Mesodermal cell (in vitro differentiated cells): Measurements from ENCODE around the gene FKBP14.

ENCODE experiments used
- H3K27ac ChIP-seq: 2 replicates; pipeline ENCODE4 v1.7.0; 2013; ENCODE audit warnings: mild to moderate bottlenecking, low read depth, low read length, moderate library complexity; ENCODE audit not compliant: severe bottlenecking
- H3K36me3 ChIP-seq: 2 replicates; pipeline ENCODE4 v1.7.1; 2013; ENCODE audit warnings: mild to moderate bottlenecking, low read length, moderate library complexity; ENCODE audit not compliant: control insufficient read depth, insufficient read depth
- H3K4me1 ChIP-seq: one replicate; pipeline ENCODE4 v1.7.1; 2013; ENCODE audit warnings: mild to moderate bottlenecking, low read length; ENCODE audit not compliant: insufficient read depth, control insufficient read depth, poor library complexity, severe bottlenecking
- H3K4me3 ChIP-seq: 2 replicates; pipeline ENCODE4 v1.7.0; 2013; ENCODE audit warnings: low read length, control low read depth, mild to moderate bottlenecking; ENCODE audit not compliant: insufficient read depth, poor library complexity, severe bottlenecking; ENCODE audit errors: extremely low read depth
- H3K9me3 ChIP-seq: 2 replicates; pipeline ENCODE4 v1.7.1; 2013; ENCODE audit warnings: mild to moderate bottlenecking, low read length, moderate library complexity; ENCODE audit not compliant: control insufficient read depth
- WGBS, 2 experiments: methylation state at CpG; one replicate each; pipeline ENCODE4 v1.1.5; 2013; ENCODE audit warnings: missing lambda C conversion rate in 2 of 2; ENCODE audit not compliant: insufficient coverage in 2 of 2; 5-methylcytosine and 5-hydroxymethylcytosine counted together

FKBP14 gene

DNA sequence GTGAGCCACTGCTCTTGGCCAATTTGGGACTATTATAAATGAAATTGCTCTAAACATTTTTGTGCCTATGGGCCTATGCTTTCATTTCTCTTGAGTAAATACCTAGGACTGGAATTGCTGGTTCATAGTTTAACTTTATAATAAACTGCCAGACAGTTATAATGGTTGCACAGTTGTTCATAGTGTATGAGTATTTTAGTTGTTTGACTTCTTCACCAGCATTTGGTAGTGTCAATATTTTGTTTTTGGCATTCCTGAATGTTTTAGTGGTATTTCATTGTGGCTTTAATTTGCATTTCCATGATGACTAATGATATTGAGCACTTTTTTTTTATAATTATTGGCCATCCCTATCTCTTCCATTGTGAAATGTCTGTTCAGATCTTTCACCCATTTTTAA is 31.2 kb upstream of the FKBP14 start:
- Histone ChIP-seq H3K9me3 (no peaks in the 10 kb centered on the region), H3K36me3 (peaks cover 68% of the 10 kb centered on the region), H3K27ac (no peak overlapping the region), H3K4me3 (no peak overlapping the region), H3K4me1 (no peaks in the 10 kb centered on the region)

DNA sequence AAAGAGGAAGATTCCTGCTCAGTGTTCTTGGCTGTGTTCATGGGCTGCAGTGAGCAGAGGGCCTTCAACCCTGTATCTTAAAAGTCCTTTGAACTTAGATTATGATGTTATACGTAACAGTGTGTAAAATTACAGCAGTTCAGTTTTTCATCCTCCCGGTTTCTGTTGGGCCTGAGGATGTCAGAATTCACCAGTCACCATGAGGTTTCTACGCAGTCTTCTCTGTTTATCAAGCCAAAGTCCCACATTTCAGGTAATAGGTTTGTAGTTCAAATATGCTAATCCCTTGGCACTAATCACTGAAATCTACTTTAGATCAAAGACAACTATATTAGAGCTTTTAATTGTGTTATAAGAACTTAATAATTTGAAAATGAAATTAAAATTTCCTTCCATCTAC is 26.6 kb upstream of the FKBP14 start:
- Histone ChIP-seq H3K9me3 (no peaks in the 10 kb centered on the region), H3K4me3 (no peak overlapping the region), H3K27ac (no peak overlapping the region), H3K36me3 (peaks cover 76% of the 10 kb centered on the region), H3K4me1 (no peaks in the 10 kb centered on the region)
- 100% methylated on average over 1 of the region's 3 CpGs for WGBS, 2 experiments

GRCh38 chr7:30049173-30049572 is 22.7 kb upstream of the FKBP14 start:
- Histone ChIP-seq H3K27ac (no peak overlapping the region), H3K36me3 (peaks cover 80% of the 10 kb centered on the region), H3K9me3 (no peaks in the 10 kb centered on the region), H3K4me3 (no peak overlapping the region), H3K4me1 (no peaks in the 10 kb centered on the region)
- WGBS, 2 experiments = 94 to 100% methylated on average over 1 to 3 of the region's 4 CpGs

GRCh38 chr7:30048582-30048981 is 22.1 kb upstream of the FKBP14 start:
- Histone ChIP-seq H3K9me3 (no peaks in the 10 kb centered on the region), H3K27ac (no peak overlapping the region), H3K4me1 (no peaks in the 10 kb centered on the region), H3K36me3 (peaks cover 76% of the 10 kb centered on the region), H3K4me3 (no peak overlapping the region)
- WGBS, 2 experiments = 100% methylated on average over 1 of the region's 2 CpGs; no CpG with 5 or more reads in 1 of the 2 experiments

GRCh38 chr7:30047124-30047523 is 20.6 kb upstream of the FKBP14 start:
- Histone ChIP-seq H3K27ac (no peak overlapping the region), H3K36me3 (peaks cover 65% of the 10 kb centered on the region), H3K9me3 (no peaks in the 10 kb centered on the region), H3K4me3 (no peak overlapping the region), H3K4me1 (no peaks in the 10 kb centered on the region)
- 100% methylated on average over 1 of the region's 2 CpGs for WGBS, 2 experiments

GRCh38 chr7:30046127-30046770 is 19.7 kb upstream of the FKBP14 start:
- no peak overlapping the region for H3K27ac ChIP-seq
- H3K4me1 ChIP-seq = no peaks in the 10 kb centered on the region
- no peaks in the 10 kb centered on the region for H3K9me3 ChIP-seq
- peaks cover 61% of the 10 kb centered on the region for H3K36me3 ChIP-seq
- H3K4me3 ChIP-seq = no peak overlapping the region
- WGBS, 2 experiments = 90 to 100% methylated on average over 2 of the region's 3 CpGs

GRCh38 chr7:30041526-30042269 is 15.2 kb upstream of the FKBP14 start:
- Histone ChIP-seq H3K27ac (no peak overlapping the region), H3K9me3 (no peaks in the 10 kb centered on the region), H3K4me3 (no peak overlapping the region), H3K4me1 (peaks cover 11% of the 10 kb centered on the region), H3K36me3 (peaks cover 26% of the 10 kb centered on the region)
- WGBS, 2 experiments = 86 to 96% methylated on average over 2 to 3 of the region's 4 CpGs

- peaks cover 11% of the 10 kb centered on the region for H3K4me1 ChIP-seq
- H3K9me3 ChIP-seq = no peaks in the 10 kb centered on the region
- H3K4me3 ChIP-seq = no peak overlapping the region
- H3K27ac ChIP-seq = no peak overlapping the region
- H3K36me3 ChIP-seq = peaks cover 18% of the 10 kb centered on the region
Measured at GRCh38 chr7:30040938-30041337, 14.4 kb upstream of the FKBP14 start.

GRCh38 chr7:30038196-30038980 is 11.9 kb upstream of the FKBP14 start:
- no peaks in the 10 kb centered on the region for H3K9me3 ChIP-seq
- no peak overlapping the region for H3K4me3 ChIP-seq
- 100% methylated on average over 1 of the region's 3 CpGs; no CpG with 5 or more reads in 1 of the 2 experiments for WGBS, 2 experiments
- H3K36me3 ChIP-seq = peaks cover 18% of the 10 kb centered on the region
- H3K4me1 ChIP-seq = peaks cover 11% of the 10 kb centered on the region
- H3K27ac ChIP-seq = no peak overlapping the region

DNA sequence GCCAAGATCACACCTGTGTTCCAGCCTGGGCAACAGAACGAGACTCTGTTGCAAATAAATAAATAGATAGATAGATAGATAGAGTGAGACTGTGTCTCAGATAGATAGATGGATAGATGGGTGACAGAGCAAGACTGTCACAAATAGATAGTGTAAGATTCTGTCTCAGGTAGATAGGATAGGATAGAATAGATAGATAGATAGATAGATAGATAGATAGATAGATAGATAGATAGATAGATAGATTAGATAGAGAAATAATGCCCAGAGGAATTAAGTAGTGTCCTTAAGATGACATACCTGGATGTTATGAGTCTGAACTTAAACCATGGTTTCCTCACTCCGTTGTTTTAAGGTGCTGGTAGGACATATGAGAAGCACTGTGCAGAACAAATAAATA is 9.7 kb upstream of the FKBP14 start:
- H3K9me3 ChIP-seq = no peaks in the 10 kb centered on the region
- no peak overlapping the region for H3K27ac ChIP-seq
- H3K36me3 ChIP-seq = peaks cover 25% of the 10 kb centered on the region
- H3K4me3 ChIP-seq = no peak overlapping the region
- WGBS, 2 experiments = 96 to 97% methylated on average over 2 of the region's 2 CpGs
- H3K4me1 ChIP-seq = peaks cover 11% of the 10 kb centered on the region

DNA sequence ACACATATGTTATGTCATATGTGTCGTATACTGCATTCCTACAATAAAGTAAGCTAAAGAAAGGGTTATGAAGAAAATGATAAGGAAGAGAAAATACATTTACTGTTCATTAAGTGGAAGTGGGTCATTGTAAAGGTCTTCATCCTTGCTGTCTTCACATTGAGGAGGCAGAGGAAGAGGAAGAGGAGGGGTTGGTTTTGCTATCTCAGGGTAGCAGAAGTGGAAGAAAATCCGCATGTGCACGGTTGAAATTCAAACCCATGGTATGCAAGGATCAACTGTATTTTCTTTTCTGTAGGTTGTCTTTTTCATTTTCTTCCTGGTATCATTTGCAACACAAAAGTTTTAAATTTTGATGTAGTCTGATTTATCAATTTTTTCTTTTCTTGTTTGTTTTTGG is 8.0 kb upstream of the FKBP14 start:
- Histone ChIP-seq H3K4me1 (peaks cover 6% of the 10 kb centered on the region), H3K9me3 (no peaks in the 10 kb centered on the region), H3K36me3 (peaks cover 25% of the 10 kb centered on the region), H3K4me3 (no peak overlapping the region), H3K27ac (no peak overlapping the region)
- WGBS, 2 experiments = no CpG with 5 or more reads among the region's 3 CpGs
